DMS53 (cell line): ENCODE measurements around the gene OBP2B.
"Not testable (repeated sequence)": the region's sequence is repeated elsewhere in the genome, so short reads cannot be mapped to it uniquely, and the experiment has no call there.

ENCODE experiments used
- DNase-seq: peaks from one replicate; lab custom pipeline; 2025; lab: John Stamatoyannopoulos, UW

OBP2B gene

DNA sequence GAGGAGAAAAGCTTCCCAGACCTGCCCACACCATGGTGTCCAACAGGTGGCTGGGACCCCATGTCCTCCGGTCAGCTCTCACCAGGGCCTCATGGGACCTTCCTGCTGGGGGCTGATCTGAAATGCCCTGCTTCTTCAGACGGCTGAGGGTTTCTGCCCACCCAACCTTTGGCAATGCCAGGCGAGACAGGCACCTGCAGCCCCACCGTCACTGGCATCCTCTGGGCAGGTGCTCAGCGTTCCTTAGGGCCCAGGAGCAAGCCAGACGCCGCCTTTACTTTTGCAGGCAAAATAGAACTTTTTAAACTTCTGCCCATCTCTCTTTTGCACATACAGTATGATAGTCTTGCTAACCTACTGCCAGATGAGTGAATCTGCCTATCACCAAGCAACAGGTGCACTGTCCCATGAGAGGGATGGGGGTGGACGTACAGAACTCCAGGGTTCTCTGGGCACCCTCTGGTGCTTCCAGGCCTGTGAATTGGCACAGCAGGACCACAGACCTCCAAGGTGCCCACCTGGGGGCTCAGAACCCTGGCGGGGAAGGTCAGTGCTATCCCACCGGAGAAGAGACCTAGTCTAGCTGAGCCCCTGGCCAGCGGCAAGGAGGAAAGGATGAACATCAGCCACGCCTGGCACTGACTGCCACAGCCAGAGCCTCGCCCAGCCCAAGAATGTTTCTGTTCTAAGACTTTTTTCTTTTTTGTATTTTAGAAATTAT is 7.5 kb downstream of the OBP2B start:
- DNase-seq = no peak

DNA sequence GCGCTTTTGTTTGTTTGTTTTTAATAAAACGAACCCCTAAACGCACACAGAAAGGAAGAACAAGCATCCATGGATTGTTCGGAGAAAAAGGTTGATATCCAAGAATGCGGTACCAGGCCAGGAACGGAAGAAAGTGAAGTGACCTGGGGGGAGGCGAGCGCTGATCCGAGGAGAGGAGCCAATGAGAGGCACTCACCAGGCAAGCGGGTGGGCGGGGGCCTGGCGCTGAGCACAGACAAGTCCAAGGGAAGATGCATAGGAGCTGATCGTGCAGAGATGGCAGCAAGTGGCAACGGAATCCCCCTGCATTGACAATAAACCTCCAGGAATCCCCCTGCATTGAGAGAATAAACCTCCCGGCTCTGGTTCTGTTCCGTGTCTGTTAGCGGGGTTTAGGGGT is 8.4 kb downstream of the OBP2B start:
- no peak for DNase-seq

DNA sequence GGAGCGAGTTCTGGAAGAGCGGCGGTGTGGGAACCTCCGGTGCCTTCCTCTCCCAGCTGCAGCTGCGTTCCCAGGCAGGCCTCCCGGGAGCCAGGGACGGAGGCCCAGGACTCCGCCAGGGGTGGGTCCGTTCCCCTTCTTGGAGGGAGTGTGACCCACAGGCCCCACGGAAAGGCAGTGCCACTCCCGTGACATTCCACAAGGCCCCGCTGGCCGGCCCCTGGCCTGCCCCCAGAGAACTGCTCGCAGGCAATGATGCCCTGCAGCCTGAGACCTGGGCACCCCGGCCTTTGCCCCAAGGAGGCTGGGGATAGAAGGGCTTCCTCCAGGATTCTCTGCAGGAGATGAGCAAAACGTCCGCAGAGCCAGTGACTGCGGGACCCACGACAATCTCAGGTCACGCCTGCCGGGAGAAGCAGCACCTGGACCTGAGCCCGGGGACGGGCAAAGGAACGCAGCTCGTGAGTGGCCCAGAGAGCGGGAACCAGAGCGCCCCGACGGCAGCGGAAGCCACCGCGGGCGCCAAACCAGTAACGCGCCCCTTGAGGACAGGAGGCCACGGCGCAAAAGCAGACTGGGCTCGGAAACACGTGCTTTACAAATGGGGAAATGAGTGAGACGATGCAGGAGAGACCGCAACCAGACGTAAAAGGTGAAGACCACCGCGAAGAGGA is 9.3 kb downstream of the OBP2B start:
- DNase-seq = peak; percentile 93

DNA sequence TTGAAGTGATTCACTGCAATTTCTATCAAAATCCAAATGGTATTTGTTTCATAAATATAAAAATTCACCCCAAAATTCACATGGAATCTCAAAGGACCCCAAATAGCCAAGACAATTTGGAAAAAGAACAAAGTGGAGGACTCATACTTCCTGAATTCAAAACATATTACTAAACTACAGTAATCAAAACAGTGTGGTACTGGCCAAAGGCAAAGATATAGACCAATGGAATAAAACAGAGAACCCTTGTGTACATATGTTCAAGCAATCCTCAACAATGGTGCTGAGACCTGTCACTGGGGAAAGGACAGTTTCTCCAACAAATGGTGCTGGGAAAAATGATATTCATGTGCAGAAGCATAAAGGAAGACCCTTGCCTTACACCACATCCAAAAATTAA is 14.0 kb downstream of the OBP2B start:
- DNase-seq = no peak

DNA sequence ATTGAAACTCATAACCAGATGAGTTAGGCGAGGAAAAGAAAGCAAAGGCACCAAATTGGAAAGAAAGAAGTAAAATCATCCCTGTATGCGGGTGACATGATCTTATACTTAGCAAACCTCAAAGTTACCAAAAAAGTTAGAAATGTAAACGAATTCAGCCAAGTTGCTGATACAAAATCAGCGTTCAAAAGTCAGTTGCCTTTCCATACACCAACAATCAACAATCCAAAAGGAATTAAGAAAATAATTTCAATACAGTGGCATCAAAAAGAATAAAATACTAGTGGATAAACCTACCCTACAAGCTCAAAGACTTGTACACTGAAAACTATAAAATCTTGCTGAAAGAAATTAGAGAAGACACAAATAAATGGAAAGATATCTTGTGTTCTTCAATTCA is 14.5 kb downstream of the OBP2B start:
- DNase-seq = no peak

DNA sequence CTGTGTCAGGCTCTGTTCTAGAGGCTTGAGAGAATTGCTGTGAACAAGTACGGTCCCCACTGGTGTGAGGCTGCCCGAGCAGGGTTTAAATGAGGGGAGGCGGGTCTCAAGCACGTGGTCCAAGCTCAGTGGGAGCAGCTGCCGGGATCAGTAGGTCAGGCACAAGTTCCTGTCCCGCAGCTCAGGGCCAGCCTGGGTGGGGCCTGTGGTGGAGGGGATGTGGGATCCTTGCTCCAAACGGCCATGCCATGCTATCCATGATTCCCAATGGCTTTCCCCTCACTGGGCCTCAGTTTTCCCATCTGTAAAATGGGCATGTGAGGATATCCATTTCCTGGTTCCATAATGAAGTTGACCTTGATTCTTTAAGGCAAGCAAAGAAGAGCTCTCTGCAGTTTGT is 17.1 kb downstream of the OBP2B start:
- DNase-seq = no peak

DNA sequence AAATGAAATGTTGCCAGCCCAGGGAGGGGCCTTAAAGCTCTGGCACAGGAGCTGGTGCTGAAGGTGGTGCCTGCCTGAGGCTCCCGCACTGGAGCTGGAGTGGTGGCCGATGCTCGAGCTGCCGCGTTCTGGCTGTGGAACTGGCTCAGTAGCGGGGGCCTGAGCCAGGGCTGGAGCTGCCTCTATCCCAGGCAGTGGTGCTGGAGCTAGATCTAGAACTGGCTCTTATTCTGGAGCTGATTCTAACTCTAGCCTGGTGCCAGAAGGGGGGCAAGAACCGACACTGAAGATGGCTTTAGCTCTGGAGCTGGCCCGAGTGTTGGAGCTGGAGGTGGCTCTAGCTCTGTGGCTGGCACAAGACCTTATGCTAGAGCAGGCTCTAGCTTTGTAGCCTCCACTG is 19.2 kb downstream of the OBP2B start:
- no peak for DNase-seq

DNA sequence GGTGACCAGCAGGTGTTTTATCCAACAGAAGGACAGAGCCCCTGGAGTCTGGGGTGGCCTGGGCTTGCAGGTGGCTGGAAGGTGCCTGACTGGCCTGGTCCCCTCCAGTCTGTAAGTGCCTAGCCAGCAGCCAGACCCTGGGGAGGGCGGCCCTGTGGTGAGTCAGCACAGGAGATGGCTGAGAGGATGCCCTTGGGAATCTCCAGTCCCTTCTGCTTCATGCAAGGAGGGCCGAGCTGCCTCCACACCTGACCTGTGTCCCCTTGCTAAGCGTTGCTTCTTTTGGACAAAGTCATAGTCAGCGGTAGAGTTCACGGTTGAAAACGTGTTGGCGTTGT is 20.2 kb downstream of the OBP2B start:
- no peak for DNase-seq

DNA sequence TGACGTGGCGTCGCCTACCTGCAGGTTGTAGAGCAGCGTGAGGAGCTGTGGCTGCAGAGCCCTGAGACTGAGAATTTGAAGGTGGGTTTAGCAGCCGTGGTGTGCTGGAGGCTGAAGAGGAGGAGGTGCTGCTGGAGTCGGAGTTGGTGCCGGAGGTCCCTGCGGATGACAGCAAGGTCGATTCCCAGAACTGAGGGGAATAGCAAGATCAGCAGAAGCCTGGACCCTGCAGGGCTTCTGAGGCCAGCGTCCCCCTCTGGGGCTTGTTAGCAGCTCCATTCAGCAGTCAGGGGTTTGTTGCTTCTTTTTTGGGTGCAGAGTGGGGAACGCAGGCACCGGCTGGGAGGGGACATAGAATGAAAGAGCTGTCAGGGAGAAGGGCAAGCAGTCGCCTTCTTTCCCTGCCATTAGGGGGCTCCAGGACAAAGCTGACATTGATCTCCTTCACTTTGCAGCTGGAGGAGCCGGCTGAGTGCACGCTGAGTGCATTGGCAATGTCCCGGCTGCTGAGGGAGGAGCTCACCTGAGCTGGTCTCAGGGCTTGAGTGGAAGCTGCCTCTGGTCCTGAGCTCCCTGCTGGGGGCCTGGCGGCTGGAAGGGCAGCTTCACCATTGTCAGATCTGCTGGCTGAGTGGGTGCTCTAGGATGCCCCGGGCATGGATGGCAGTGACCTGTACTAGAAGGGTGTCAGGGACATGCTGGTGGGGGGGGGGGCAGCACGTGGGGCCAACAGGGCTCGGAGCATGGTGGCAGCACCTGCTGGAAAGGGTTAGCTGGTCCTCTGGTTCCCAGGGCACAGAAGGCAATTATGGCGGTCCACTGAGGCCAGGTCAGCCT is 20.8 kb downstream of the OBP2B start:
- peak; percentile 81 for DNase-seq

DNA sequence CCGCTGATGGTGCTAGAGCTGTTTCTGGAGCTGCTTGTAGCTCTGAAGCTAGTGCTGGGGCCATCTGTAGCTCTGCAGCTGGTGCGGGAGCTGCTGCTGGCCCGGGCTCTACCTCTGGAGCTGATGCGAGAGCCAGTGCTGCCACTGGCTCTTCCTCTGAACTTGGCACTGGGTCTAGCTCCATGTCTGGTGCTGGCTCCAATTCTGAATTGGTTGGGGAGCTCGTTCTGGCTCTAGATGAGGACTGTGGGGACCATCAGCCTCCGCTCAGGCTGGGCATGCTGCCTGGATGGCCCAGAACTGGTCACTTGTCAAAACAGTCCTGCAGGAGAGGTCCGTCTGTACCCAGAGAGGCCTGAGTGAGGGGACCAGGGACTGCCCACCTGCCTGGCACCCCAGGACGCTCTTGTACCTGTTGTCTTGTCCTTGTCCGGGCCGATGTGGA is 21.5 kb downstream of the OBP2B start:
- no peak for DNase-seq

DNA sequence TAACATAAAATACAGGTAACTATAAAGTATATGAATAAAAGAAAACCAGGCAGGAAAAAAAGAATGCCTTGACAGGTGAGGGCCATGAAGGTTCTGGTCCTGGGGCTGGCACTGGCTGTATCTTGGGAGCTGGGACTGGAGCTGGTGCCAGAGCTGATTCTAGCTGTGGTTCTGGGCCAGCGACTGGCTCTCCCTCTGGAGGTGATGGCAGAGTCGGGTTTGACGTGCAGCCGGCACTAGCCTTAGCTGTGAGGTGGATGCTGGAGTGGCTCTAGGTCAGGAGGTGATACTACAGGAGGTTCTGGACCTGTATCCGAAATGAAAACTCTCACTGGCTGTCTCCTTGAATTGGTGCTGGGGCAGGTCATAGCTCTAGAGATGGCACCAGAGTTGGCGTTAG is 22.3 kb downstream of the OBP2B start:
- DNase-seq = no peak

DNA sequence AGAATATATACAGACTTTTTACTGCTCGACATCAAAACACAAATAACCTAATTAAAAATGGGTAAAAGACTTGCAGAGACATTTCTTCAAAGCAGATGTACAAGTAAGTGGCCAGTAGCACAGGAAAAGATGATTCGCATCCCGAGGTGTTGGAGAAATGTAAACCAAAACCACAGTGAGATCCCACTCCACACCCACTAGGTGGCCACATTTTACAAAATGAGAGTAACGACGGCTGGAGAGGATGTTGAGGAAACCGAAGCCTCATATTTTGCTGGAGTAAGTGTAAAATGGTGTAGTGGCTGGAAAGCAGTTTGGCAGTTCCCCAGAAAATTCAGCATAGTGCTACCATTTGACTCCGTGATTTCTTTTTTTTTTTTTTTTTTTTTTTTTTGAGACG is 24.1 kb downstream of the OBP2B start:
- peak; percentile 93 for DNase-seq

DNA sequence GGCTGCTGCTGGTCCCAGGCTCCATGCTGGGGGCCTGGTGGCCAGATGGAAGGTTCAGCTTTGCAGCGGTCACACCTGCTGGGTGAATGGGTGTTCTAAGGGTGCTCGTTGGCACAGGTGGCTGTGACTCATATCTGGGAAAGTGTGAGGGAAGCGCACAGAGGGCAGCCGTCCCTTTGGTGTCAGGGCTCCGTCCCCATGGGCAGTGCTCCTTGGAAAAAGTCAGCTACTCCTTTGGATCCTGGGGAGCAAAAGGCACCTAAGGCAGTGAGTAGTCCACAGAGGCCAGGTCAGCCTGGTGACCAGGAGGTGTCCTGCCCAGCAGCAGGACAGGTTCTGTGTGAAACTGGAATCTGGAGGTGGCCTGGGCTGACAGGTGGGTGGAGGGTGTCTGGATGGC is 26.9 kb downstream of the OBP2B start:
- DNase-seq = no peak

DNA sequence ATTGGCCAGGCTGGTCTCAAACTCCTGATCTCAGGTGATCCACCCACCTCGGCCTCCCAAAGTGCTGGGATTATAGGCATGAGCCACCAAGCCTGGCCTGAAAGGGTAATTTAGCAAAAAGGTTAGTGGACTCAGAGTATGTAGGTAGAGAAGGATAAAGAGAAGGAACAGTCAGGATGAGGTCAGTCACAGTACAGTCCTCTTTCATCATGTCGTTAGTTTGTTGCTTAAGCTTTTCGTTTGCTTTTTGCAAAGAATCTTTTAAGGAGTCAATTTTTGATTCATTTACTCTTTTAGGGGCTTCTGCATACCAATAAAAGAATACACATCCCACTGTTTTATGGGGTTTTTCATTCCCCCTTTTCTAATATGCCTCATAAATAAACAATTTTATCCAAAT is 27.5 kb downstream of the OBP2B start:
- no peak for DNase-seq

DNA sequence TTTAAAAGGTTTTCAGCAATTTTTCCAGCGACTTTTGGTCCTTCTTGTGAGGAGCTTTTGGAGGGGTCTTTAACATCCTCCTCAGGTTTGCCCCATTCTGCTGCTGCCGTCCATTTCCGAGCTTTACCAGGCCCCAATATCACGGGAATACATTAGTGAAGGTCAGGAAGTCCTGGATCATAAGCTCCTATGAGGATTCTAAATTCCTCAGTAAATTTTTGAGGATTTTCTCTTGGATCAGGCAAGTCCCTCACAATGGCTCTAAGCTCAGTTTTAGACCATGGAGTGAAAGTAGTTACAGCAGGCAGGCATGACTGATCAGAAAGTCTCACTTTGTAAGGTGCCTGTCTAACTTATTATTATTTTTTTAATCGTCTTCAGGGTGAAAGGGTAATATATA is 28.1 kb downstream of the OBP2B start:
- DNase-seq = no peak

DNA sequence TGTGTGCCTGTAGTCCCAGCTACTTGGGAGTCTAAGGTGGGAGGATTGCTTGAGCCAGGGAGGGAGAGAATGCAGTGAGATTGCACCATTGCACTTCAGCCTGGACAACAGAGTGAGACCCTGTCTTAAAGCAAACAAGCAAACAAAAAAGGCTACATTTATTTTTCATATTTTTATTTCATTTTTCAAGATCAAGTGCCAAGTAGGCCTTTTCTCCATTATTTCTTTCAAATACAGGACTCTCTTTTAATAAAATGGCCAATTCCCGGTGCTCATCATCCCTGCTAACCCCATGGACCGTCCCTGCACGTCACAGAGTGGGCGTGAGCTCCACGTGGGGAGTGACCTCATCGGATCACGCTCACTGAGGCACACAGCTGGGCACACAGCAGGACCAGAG is 36.0 kb downstream of the OBP2B start:
- no peak for DNase-seq

DNA sequence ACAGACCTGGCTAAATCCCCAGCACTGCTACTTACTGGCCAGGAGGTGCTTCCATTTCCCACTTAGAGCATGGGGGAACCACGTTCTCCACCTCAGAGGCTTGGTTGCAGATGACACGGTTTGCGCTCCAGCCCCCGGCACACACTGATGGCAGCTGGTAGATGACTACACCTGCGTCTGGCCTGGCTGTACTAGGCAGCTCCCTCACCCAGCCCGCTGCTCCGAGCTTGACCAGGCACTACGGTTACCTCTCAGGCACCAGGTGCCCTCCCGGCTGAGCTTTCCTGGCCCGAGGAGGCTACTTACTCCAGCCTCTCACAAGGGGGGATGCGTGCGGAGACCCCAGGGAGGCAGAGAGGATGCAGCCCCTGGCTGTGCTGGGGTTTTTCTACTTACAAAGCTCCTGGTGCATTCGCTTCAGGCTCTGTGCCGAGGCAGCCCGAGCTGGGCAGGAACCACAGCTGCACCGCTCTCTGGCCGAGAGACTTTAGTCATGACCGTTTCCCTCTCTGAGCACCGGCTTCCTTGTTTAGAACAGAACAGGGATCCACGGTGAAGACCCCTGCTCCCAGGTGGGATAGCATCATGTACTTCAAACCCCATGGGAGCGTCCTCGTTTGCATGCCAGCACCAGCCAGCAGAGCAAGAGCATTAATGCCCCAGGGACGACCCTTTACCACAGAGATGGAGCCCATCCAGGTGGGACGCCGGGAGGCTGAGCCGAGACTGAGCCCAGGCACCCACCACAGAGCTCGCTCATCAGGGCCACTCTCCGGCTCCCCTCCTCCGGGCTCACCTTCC is 37.7 kb downstream of the OBP2B start:
- peak; percentile 38 for DNase-seq

DNA sequence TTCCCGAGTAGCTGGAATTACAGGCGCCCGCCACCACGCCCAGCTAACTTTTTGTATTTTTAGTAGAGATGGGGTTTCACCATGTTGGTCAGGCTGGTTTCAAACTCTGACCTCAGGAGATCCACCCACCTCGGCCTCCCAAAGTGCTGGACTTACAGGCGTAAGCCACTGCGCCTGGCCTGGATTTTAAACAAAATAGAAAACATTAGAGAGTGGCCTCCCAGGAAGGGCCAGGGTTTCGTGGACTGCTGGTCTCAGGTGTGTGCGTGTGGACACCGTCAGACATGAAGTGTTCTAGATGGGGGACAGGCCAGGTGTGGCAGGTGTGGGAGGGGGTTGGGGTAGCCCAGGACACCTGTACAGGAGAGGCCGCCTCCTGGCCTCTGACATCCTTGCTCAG is 38.3 kb downstream of the OBP2B start:
- DNase-seq = no peak

DNA sequence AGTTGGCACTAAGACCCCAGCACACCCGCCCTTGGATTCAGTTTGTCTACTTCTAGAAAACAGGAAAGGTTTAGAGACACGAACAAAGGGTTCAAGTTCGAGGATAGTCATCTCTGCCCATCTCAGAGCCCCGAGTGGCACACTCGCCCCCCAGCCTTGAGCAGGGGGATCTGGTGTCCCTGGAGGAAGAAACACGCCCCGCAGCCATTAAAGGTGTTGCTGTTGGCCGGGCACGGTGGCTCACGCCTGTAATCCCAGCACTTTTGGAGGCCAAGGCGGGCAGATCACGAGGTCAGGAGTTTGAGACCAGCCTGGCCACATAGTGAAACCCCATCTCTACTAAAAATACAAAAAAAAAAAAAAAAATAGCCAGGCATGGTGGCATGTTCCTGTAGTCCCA is 39.4 kb downstream of the OBP2B start:
- DNase-seq = not testable (repeated sequence)

DNA sequence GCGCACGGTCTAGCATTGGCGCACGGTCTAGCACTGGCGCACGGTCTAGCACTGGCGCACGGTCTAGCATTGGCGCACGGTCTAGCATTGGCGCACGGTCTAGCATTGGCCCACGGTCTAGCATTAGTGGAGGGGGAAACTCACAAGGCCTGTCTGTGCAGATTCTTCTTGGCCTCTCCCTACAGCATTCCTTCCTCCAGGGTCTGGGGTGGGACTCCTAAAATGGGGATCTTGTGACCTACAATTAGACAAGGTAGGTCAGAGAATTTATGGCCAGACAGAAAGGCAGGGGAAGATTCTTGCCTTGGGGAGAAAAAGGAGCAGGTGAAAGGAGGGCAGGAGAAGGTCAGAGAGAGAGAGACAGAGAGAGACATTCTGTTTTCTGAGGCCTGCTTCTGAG is 39.9 kb downstream of the OBP2B start:
- DNase-seq = no peak

DNA sequence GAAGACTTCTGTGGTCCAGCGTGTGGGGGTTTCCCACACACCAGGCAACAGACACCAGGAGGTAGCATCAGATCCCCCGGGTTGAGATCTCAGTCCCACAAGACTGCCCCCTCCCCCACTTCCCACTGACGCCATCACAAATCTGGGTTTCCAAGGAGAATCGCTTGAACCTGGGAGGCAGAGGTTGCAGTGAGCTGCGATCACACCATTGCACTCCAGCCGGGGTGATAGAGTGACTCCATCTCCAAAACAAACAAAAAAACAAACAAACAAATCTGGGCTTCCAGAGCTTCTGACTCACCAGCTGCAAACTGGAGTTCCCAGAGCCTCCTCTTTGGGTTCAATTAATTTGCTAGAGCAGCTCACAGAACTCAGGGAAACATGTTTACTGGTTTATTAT is 40.6 kb downstream of the OBP2B start:
- DNase-seq = peak; percentile 63

DNA sequence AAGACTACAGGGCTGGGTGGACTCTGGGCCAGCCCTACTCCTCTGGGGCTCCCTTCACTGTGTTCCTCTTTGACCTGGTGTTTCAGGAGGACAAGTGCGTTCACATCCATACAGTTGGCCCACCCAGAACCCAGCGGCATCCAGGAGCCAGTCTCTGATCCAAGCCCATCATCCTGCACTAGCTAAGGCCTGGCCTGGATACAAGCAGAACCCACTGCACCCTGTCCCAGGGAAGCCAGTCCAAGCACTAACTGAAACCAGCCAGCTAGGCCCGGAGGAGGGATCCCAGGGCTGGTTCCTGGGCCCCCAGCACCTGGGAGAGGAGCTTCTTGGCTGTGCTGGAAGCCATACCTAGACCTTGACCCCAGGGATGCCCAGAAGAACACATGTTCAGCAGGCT is 41.3 kb downstream of the OBP2B start:
- no peak for DNase-seq
